Activated naive CD8-positive, alpha-beta T cell (primary cell): ENCODE data around the gene IQCE.
"Not testable (repeated sequence)": the region's sequence is repeated elsewhere in the genome, so short reads cannot be mapped to it uniquely, and the experiment has no call there.

ENCODE experiments used
- H3K27ac Mint-ChIP-seq: one replicate; pipeline ENCODE4 v1.8.0; 2021; ENCODE audit warnings: mixed read lengths
- H3K27me3 Mint-ChIP-seq: one replicate; pipeline ENCODE4 v1.8.0; 2021; ENCODE audit warnings: mixed read lengths
- H3K36me3 Mint-ChIP-seq: one replicate; pipeline ENCODE4 v1.8.0; 2021; ENCODE audit warnings: mixed read lengths
- H3K4me1 Mint-ChIP-seq: one replicate; pipeline ENCODE4 v1.8.0; 2021; ENCODE audit warnings: low read depth, mixed read lengths
- H3K4me3 Mint-ChIP-seq: one replicate; pipeline ENCODE4 v1.8.0; 2021; ENCODE audit warnings: mild to moderate bottlenecking, mixed read lengths
- H3K9me3 Mint-ChIP-seq: one replicate; pipeline ENCODE4 v1.8.0; 2021; ENCODE audit warnings: low read depth, mixed read lengths

IQCE gene

GRCh38 chr7:2525658-2526630 lies 32.8 kb upstream of the IQCE start:
- peak overlapping the region; percentile 10 for H3K27ac Mint-ChIP-seq
- H3K36me3 Mint-ChIP-seq, result peaks cover 2% of the 10 kb centered on the region
- no peaks in the 10 kb centered on the region for H3K9me3 Mint-ChIP-seq
- no peaks in the 10 kb centered on the region for H3K27me3 Mint-ChIP-seq
- H3K4me3 Mint-ChIP-seq, result no peak overlapping the region
- H3K4me1 Mint-ChIP-seq, result peaks cover 56% of the 10 kb centered on the region

GRCh38 chr7:2526659-2527504 lies 31.9 kb upstream of the IQCE start:
- no peaks in the 10 kb centered on the region for H3K27me3 Mint-ChIP-seq
- peak overlapping the region; percentile 17 for H3K4me3 Mint-ChIP-seq
- peaks cover 54% of the 10 kb centered on the region for H3K4me1 Mint-ChIP-seq

GRCh38 chr7:2527505-2528467 lies 31.0 kb upstream of the IQCE start:
- Mint-ChIP-seq H3K27ac (peak overlapping the region; percentile 35), H3K4me3 (peak overlapping the region; percentile 56), H3K9me3 (no peaks in the 10 kb centered on the region), H3K4me1 (peaks cover 51% of the 10 kb centered on the region), H3K36me3 (no peaks in the 10 kb centered on the region), H3K27me3 (no peaks in the 10 kb centered on the region)

More at GRCh38 chr7:2526659-2527504, 31.9 kb upstream of the IQCE start:
- H3K36me3 Mint-ChIP-seq, result peaks cover under 1% of the 10 kb centered on the region
- H3K9me3 Mint-ChIP-seq, result no peaks in the 10 kb centered on the region
- H3K27ac Mint-ChIP-seq, result no peak overlapping the region

- H3K27ac Mint-ChIP-seq, result peak overlapping the region; percentile 35
- H3K36me3 Mint-ChIP-seq, result no peaks in the 10 kb centered on the region
- peaks cover 46% of the 10 kb centered on the region for H3K4me1 Mint-ChIP-seq
- H3K9me3 Mint-ChIP-seq, result no peaks in the 10 kb centered on the region
- H3K4me3 Mint-ChIP-seq, result peak overlapping the region; percentile 56
- no peaks in the 10 kb centered on the region for H3K27me3 Mint-ChIP-seq
These were observed 30.2 kb upstream of the IQCE start for GRCh38 chr7:2528481-2529095.

- Mint-ChIP-seq H3K9me3 (no peaks in the 10 kb centered on the region), H3K27me3 (no peaks in the 10 kb centered on the region), H3K36me3 (no peaks in the 10 kb centered on the region), H3K4me3 (peak overlapping the region; percentile 81), H3K4me1 (peaks cover 46% of the 10 kb centered on the region), H3K27ac (peak overlapping the region; percentile 93)
These were observed 29.4 kb upstream of the IQCE start for GRCh38 chr7:2529161-2530070.

GRCh38 chr7:2530071-2530987 lies 28.4 kb upstream of the IQCE start:
- Mint-ChIP-seq H3K4me3 (peak overlapping the region; percentile 81), H3K4me1 (peaks cover 46% of the 10 kb centered on the region), H3K27me3 (no peaks in the 10 kb centered on the region), H3K9me3 (no peaks in the 10 kb centered on the region), H3K27ac (peak overlapping the region; percentile 93), H3K36me3 (no peaks in the 10 kb centered on the region)

GRCh38 chr7:2530994-2531795 lies 27.6 kb upstream of the IQCE start:
- peak overlapping the region; percentile 93 for H3K27ac Mint-ChIP-seq
- H3K4me1 Mint-ChIP-seq, result peaks cover 38% of the 10 kb centered on the region
- H3K9me3 Mint-ChIP-seq, H3K27me3 Mint-ChIP-seq, H3K36me3 Mint-ChIP-seq: not testable (repeated sequence)
- peak overlapping the region; percentile 81 for H3K4me3 Mint-ChIP-seq

- not testable (repeated sequence) for H3K27me3 Mint-ChIP-seq, H3K4me3 Mint-ChIP-seq, H3K9me3 Mint-ChIP-seq, H3K27ac Mint-ChIP-seq, H3K36me3 Mint-ChIP-seq
- peaks cover 36% of the 10 kb centered on the region for H3K4me1 Mint-ChIP-seq
These were observed 27.0 kb upstream of the IQCE start for GRCh38 chr7:2531796-2532110.

- H3K27me3 Mint-ChIP-seq, H3K9me3 Mint-ChIP-seq, H3K27ac Mint-ChIP-seq, H3K36me3 Mint-ChIP-seq, H3K4me3 Mint-ChIP-seq: not testable (repeated sequence)
- H3K4me1 Mint-ChIP-seq, result peaks cover 32% of the 10 kb centered on the region
These were observed 26.5 kb upstream of the IQCE start for GRCh38 chr7:2532199-2532772.

GRCh38 chr7:2532816-2533215 lies 26.0 kb upstream of the IQCE start:
- not testable (repeated sequence) for H3K9me3 Mint-ChIP-seq, H3K4me3 Mint-ChIP-seq, H3K27me3 Mint-ChIP-seq, H3K27ac Mint-ChIP-seq, H3K36me3 Mint-ChIP-seq
- H3K4me1 Mint-ChIP-seq, result peaks cover 27% of the 10 kb centered on the region

GRCh38 chr7:2533566-2533965 lies 25.2 kb upstream of the IQCE start:
- H3K9me3 Mint-ChIP-seq, H3K27me3 Mint-ChIP-seq, H3K27ac Mint-ChIP-seq, H3K4me3 Mint-ChIP-seq, H3K36me3 Mint-ChIP-seq: not testable (repeated sequence)
- peaks cover 20% of the 10 kb centered on the region for H3K4me1 Mint-ChIP-seq

- not testable (repeated sequence) for H3K27ac Mint-ChIP-seq, H3K4me3 Mint-ChIP-seq, H3K27me3 Mint-ChIP-seq, H3K9me3 Mint-ChIP-seq, H3K36me3 Mint-ChIP-seq
- peaks cover 19% of the 10 kb centered on the region for H3K4me1 Mint-ChIP-seq
These were observed 24.6 kb upstream of the IQCE start for GRCh38 chr7:2534214-2534613.
